ENCODE measurements around the gene TRPV4.

The TRPV4 gene

DNA sequence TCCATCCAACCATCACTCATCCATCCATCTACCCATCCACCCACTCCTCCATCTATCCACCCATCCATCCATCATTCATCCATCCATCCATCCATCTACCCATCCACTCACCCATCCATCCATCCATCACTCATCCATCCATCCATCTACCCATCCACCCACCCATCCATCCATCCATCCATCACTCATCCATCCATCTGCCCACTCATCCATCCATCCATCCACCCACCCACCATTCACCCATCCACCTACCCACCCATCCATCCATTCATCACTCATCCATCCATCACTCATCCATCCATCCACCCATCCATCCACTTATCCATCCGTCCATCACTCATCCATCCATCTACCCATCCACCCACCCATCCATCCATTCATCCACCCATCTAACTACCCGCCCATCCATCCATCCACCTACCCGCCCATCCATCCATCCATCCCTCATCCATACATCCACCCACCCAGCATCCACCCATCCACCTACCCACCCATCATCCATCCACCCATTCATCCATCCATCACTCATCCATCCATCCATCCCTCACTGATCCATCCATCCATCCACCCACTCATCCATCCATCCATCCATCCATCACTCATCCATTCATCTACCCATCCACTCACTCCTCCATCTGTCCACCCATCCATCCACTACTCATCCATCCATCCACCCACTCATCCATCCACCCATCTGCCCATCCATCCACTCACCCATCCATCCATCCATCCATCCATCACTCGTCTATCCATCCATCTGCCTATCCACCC is 24.1 kb downstream of the TRPV4 start:
- no peak for DNase-seq

DNA sequence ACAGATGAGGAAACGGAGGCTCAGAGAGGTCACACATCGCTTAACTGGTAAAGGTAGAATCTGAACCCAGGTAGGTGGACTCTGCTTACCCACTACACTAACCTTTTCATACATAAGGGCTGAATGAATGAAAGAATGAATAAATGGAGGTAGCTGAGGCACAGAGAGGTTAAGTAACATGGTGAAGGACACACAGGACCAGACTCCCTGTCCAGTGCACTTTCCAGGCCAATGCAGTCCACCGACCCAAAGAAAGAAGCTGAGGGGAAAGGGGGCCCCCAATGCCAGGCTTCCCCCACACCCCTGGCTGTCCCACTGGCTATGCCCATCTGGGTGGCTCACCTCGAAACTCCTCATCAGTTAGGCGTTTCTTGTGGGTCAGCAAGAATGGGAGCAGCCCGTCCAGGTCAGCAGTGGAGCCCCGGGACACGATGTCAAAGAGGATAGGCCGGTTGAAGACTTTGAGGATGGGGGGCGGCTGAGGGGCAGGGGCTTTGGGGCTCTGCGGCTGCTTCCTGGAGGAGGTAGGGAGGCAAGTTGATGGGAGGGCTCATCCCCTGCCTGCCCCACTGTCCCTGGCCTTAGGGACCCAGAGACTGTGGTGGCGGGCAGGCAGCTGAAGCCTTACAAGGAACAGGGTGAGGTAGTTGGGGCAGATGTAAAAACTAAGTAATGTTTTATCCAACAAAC is 25.1 kb downstream of the TRPV4 start:
- DNase-seq = no peak

DNA sequence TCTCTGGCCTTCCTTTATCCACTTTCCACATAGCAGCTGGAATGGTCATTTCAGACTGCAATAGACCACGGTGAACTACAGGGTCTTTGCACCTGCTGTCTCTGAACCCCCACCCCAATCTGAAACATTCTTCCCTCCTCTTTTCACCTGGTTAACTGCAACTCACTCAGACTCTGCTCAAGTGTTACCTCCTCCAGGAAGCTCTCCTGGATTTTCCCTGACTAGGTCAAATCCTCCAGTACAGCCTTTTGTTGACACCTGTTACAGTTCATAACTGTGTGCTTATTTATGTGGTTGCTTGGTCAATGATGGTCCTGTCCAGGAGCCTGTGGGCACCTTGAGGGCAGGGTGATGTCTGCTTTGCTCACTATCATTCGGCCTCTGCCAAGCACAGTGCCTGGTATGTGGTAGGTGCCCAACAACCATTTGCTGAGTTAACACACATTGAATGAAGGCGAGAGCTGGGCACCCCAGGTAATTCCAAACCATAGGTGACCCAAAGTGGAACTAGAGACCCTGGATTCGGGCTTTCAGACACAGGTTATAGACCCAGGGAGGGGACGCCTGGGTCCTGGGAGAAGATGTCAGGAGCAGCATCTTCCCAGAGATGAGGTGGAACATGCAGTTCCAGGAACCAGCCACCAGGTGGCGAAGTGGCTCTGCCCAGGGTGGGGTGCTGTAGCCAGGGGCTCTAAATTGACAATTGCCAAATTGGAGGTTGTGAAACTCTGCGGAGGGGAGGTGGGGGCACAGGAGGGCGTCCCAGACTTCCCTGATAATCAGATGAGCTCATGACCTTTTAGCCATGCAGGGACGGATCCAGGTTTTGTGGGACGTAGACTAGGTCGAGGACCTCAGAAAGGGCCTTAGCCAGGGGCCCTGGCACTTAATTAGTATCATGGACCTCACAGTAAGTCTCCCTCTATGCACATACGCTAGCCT is 28.1 kb downstream of the TRPV4 start:
- peak in 46 of 51 donors; percentile 4 to 76 (median 40) for DNase-seq

DNA sequence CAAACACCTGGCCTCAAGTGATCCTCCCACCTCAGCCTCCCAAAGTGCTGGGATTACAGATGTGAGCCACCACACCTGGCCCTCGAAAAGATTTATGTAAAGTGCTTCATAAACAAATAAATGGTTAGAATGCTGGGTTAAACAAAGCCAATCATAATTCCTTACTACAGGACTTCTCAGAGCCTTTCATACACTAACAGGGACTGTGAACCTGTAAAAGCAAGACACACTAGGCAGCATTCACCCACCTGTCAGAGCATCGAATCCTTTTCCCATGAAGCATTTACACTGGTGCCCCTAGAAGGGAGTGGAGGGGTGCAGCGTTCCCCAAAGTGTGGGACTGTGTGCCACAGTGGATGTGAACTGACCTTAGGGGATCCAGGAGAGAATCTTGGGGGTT is 29.5 kb downstream of the TRPV4 start:
- no peak for DNase-seq

DNA sequence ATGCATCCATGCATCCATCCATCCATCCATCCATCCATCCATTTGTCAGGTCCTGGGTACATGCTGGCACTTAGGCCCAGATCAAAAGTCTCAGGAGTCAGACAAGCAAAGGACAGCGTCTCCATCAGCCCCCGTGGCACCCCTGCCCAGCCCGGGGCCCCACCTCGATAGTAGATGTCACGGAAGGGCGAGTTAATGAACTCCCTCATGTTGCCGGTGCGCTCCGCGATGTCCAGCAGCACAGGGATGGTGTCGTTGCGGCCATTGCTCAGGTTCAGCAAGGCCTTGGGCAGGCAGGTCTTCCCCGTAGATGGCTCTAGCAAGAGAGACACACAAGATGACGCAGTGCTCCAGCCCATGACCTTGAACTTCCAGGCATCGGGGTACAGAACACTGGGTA is 30.4 kb downstream of the TRPV4 start:
- no peak for DNase-seq

DNA sequence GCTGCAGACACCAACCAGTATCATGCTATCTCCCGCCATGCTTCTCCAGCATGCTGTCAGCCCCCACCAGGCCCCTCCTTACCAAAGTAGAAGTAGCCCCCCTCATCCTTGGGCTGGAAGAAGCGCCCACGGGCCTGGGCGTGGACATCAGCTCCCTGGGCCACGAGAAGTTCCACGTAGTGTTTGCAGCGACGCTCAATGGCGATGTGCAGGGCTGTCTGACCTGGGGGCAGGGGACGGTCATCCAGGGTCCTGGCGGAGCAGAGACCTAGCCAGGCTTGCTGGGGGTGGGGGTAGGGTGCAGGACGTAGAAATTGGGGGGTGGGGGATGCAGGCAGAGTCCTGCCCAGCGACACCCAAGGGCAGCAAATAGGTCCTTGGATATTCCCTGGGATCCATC is 32.7 kb downstream of the TRPV4 start:
- DNase-seq = no peak

DNA sequence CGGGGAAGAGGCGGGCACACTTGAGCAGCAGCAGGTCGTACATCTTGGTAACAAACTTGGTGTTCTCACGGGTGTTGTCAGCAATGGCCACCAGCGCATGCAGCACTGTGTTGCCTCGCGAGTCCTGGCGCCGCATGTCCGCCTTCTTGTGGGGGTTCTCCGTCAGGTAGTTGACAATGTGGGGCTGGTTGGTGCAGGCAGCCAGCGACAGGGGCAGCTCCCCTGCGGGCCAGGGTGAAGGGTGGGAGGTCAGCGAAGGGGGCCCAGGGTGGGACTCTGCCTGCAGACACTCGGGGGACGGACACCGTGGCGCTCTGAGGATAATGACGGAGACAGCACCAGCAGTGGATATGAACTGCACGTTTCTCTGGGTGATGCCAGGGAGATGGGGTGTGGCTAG is 34.5 kb downstream of the TRPV4 start:
- DNase-seq = no peak

DNA sequence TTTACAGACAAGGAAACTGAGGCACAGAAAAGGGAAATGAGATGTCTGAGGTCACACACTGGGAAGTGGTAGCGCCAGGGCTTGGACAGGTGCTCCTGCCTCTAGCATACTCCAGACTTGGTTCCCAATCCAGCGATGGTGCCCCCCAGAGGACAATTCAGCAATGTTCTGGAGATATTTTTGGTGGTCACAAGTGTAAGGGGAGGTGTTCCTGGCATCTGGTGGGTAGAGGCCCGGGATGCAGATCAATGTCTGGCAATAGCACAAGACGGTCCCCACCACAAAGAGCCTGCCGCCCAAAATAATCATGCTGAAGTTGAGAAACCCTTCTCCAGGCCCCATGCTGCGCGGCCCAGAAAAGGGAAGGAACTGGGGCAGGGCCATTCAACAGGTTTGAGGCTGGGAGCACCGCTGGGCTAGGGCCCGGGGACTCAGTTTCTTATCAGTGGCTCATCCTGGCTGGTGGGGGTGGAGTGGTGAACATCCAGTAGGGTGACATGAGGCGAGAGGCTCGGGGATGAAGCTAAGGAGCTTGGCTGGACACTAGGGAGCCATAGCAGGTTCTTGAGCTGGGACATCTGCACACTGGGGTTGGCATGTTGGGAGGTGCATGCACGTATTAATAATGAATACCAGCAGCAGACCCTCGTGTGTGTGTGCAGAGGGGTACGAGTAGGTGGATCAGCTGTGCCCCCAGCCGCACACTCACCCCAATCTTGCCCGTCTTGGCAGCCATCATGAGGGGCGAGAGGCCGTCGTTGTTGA is 35.1 kb downstream of the TRPV4 start:
- peak in 3 of 51 donors; percentile 3 to 14 (median 3) for DNase-seq

DNA sequence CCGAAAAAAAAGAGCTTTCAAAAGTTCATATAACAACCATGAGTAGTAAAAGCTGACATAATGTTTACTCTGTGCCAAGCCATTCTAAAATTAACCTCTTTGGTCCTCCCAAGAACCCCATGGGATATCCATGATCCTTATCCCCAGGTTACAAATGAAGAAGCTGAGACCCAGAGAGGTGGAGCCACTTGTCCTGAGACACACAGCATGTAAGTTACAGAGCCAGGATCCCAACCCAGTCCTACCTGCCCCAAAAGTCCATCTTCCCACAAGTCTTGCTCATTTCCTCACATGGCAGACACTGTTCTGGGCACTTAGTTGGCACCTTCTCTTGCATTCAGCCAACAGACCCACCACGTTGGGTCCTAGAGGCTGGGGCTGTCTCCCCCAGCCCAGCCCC is 37.1 kb downstream of the TRPV4 start:
- DNase-seq = no peak

DNA sequence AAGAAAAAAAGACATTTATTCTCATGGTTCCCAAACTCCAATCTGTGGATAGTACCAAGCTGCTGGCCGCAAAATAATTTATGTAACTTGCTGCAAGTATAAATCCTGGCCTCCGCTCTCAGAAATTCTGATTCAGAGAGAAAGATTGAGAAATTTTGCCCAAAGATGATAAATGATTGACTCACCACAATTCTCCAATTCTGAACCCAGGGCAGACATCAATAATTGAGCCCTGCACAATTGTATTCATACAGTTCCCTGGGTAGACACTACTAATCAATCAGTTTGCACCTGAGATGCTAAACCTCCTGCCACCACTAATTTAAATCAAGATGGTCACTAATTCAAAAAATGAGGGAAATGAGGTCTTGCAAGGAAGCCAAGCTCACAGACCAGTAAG is 38.2 kb downstream of the TRPV4 start:
- DNase-seq = no peak

DNA sequence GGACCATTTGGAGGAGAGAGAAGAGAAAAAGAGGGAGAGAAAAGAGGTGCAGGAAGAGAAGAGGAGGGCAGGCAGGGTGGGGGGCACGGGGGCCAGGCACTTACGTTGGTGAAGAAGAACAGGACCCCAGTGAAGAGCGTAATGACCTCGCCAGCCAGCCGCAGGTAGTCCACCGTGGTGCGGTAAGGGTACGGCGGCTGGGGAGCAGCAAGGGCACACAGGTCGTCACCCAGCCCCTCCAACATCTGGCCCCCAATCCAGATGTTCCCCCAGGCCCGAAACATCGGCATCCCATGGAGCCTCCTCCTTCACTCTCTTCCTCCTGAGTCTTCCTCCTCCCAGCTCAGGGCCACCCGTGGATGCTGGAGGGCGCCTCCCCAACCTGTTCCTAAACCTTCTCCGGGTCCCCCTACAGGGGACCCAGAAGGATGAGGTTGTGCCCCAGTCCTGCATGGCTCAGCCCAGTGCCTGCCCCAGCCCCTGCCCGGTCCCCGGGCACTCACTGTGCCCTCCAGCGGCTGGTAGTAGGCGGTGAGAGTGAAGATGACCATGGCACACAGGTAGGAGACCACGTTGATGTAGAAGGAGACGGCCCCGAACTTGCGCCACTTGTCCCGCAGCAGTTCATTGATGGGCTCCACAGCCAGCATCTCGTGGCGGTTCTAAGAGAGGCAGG is 39.2 kb downstream of the TRPV4 start:
- DNase-seq = no peak

DNA sequence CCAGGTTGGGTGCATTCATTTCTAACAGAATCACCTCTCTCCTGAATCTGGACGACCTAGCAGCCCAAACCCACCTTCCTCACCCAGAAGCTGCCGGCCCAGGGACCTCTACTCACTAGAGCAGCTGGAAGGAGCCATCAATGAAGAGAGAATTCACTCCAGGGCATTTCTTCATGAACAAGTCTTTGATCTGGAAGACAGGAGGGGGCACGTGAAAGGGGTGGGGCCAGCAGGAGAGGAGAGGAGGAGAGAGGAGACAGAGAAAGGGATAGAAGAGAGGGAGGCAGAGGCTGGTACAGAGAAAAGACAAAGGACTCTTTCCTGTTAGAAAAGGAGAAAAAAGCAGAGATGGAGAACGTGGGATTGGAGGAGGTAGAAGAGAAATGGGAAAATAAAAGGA is 39.8 kb downstream of the TRPV4 start:
- DNase-seq = no peak

DNA sequence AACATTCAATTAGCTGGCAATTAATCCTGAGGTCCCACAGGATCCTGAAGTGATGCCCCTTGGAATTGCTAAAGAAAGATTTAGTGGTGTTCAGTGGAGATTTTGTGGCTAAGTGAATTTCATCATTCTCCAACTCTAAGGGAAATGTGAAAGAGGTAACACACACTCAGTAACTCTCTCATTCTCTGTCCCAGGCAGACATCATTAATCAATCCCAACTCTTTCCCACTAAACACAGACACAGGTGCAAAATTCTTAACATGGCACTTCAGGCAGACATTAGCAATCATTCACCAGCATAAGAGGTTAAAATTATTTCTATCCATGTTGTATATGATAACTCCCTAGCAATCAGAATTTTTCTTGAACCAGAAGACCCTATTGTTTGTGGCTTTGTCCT is 40.2 kb downstream of the TRPV4 start:
- no peak for DNase-seq

DNA sequence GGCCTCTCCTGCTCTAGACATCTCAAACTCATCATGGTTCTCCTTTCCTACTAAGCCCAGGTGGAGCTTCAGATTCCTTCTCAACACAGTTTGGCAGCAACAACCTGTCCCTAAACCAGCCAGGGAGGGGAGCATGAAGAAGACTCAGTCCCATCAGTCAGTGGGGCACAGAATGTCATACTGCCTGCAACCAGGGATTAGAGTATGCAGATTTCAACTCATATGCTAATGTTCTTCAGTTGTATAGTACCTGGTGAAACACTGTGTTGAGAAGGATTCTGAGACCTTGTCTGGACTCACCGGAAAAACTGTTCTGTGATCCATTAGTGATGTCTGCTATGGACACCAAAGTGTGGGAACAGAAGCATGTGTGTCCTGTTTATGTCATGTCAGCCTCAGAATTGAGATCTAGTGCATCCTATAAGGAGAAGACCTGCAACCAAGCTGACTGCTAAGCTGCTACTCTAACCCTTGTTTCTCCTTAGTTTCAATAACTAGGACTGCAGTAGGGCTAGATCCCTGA is 43.6 kb downstream of the TRPV4 start:
- DNase-seq = no peak

DNA sequence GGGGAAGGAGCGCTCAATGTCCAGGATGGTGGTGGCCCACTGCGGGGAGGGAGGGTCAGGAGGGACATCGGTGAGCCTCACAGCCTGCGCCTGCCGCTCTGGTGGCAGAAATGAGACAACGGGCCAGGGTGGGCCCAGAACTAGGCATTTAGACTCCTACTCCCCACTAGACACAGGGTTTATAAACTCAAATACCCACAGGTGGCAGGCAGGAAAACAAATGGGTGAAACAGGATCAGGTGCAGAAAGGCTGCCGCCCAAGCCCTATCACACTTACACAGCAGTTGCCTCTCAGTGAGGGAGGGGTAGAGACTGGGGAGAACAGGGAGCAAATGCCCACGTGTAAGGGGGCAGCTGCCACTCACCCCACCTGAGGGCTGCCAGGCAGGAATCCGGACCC is 46.4 kb downstream of the TRPV4 start:
- DNase-seq = no peak

DNA sequence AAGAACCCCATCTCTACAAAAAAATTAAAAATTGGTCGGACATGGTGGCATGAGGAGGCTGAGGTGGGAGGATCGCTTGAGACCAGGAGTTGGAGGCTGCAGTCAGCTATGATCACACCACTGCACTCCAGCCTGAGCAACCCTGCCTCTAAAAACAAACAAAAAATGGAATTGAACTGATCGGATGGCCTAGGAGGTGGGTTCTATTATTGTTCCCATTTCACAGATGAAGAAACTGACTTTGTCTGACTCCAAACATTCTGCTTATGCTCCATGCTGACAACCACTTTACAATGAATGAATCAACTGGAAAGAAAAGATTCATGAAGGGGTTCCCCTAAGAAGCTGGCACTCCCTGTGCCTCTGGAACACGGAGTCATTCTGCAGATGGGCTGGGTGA is 47.3 kb downstream of the TRPV4 start:
- DNase-seq = no peak

DNA sequence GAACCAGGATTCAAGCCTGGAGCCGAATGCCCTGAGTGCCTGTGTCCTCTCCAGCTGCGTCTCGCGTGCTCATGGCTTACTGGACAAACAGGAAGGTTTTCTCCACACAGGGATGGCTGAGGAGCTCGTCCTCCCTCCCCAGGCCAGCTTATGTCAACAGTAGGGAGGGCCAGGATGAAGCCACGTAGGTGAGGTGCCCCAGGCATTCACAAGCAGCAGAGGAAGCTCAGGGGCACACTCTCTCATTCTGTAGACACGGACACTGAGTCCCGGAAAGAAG is 49.3 kb downstream of the TRPV4 start:
- DNase-seq = no peak

DNA sequence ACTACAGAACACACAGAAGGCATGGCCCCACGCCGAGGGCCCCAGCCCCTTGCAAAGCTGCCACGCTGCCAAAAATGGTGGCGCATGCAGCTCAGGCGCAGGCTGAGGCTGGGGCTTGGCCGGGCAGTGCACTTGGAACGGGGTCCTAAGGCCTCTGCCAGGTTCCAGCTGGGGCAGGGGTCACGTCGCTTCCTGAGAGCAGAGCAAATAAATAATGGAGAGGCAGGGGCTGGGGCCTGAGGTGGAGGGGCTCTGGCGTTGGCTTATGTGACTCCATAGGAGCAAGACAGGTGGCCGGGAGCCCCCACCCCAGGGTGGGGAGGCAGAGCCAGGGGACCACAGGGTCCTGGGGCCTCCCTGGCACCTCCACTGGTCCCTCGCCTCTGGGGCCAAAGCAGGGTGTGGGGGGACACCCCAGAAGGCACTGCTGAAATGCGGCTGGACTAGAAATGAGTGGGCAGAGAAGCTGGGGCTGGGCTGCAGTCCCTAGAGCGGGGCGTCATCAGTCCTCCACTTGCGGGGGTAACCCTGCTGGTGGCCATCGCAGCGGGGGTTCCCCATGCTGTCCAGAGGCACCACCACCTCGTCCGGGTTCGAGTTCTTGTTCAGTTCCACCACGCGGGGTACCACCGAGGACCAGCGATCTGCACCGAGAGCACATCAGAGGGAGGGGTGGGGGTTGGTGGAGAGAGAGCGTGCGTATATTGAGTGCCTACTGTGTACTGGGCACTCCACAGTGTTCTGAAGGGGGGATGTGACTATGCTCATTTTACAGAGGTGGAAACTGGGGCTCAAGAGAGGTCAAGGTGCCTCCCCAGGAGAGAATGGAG is 49.8 kb downstream of the TRPV4 start:
- no peak for DNase-seq

DNA sequence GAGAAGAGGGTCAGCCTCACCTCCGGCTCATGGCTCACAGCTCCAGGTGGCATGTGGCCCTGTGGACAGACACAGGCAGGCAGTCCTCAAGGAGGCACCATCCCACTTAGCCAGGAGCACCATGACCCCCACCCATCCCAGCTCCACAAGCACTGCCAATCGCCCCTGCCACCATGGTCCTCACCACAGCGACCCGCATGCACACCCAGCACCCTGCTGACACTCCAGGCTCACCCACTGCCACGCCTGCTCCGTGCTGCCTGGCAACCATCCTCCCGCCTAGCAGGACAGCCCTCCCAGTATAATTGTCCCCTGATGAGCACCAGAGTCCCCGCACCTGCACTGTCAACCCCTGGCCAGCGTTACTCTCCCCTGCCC is 50.9 kb downstream of the TRPV4 start:
- no peak for DNase-seq
